AG04450 (cell line): Measurements from ENCODE around the gene FILIP1L. TPM values are rescaled to one million over a fixed set of nuclear protein-coding genes. Genes with fewer than 3 reads are reported as not detected.

Experiments used
- CTCF ChIA-PET: fragments of 300-600, 350-600 bp; formaldehyde crosslinking; extraction: SDS; loops from one replicate; lab custom pipeline; 2022; ENCODE audit warnings: antibody characterized with exemption, inconsistent platforms; lab: Charles Lee
- POLR2A ChIA-PET: fragments of 350-600 bp; formaldehyde crosslinking; extraction: SDS; loops from one replicate; lab custom pipeline; 2021; ENCODE audit warnings: antibody characterized with exemption, inconsistent platforms; lab: Yijun Ruan, JAX
- DNase-seq: peaks from one replicate; pipeline ENCODE4 v3.0.0-alpha.2; 2011; ENCODE audit warnings: low read depth, low spot score
- H3K27ac ChIP-seq: one replicate; pipeline ENCODE4 v1.5.1; 2012; ENCODE audit warnings: low read depth, low read length, control low read depth
- H3K27me3 ChIP-seq: one replicate; pipeline ENCODE4 v1.6.0; 2012; ENCODE audit warnings: low read length; ENCODE audit not compliant: control insufficient read depth, insufficient read depth
- H3K4me3 ChIP-seq: 2 replicates; pipeline ENCODE4 v1.5.1; 2011; ENCODE audit warnings: mild to moderate bottlenecking, low read depth, low read length, control low read depth
- H3K9me3 ChIP-seq: 2 replicates; pipeline ENCODE4 v1.5.1; 2012; ENCODE audit warnings: low read length; ENCODE audit not compliant: control insufficient read depth, insufficient read depth
- polyA plus RNA-seq: library from polyadenylated mRNA; depleted of rRNA; stranded (reverse); fragments of >200 nt; gene quantifications from 2 replicates; pipeline ENCODE4 v1.2.3, GENCODE V29; 2011
- TF ChIP-seq, protein P1 (sequence below): IDR thresholded peaks from 2 replicates; pipeline ENCODE4 v1.5.1; 2011; ENCODE audit warnings: low read depth, low read length, control low read depth, inconsistent platforms

The FILIP1L gene
- polyA plus RNA-seq, 1 experiment, result 75.5 TPM

GRCh38 chr3:99955773-99956562, 158.3 kb downstream of the FILIP1L start:
- H3K4me3 ChIP-seq, result no peak overlapping the region
- no peaks in the 10 kb centered on the region for H3K9me3 ChIP-seq
- TF ChIP-seq, protein P1, sequence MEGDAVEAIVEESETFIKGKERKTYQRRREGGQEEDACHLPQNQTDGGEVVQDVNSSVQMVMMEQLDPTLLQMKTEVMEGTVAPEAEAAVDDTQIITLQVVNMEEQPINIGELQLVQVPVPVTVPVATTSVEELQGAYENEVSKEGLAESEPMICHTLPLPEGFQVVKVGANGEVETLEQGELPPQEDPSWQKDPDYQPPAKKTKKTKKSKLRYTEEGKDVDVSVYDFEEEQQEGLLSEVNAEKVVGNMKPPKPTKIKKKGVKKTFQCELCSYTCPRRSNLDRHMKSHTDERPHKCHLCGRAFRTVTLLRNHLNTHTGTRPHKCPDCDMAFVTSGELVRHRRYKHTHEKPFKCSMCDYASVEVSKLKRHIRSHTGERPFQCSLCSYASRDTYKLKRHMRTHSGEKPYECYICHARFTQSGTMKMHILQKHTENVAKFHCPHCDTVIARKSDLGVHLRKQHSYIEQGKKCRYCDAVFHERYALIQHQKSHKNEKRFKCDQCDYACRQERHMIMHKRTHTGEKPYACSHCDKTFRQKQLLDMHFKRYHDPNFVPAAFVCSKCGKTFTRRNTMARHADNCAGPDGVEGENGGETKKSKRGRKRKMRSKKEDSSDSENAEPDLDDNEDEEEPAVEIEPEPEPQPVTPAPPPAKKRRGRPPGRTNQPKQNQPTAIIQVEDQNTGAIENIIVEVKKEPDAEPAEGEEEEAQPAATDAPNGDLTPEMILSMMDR, result no peak
- CTCF ChIA-PET, result no interaction called here
- DNase-seq, result no peak
- H3K27me3 ChIP-seq, result no peaks in the 10 kb centered on the region
- POLR2A ChIA-PET, result no interaction called here
- H3K27ac ChIP-seq, result no peak overlapping the region

DNA sequence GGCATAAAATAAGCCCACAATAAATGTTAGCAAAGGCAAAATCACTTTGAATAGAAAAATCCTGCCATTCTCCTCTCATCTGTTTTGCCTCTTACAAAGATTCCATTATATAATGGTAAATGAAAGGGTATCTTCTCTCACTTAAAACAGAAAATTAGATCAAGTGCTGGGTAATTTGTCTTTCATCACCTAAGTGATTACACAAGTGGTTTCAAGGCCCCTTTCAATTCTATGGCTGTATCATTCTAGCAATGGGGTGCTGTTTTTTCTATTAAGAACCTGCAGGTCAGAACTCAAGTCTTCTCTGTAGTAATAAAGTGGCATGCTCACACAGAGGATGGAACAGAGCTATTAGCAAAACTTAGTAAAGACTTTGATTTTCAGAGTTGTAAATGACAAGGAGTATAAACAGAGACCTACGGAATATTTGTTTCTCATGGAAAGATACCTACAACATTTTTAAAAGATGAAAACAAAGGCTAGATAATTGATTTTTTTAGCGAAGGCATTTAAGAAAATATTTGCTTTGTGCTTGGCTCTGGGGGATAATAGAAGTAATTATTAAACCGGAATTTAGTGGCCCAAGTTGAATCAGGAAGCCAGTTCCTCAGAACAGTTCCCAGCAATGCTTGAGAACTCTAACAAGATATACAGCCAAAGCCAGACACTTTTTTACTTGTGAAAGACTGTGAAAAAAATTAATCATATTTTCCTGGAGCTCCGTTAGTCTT, 159.2 kb downstream of the FILIP1L start:
- no peak for DNase-seq
- no peaks in the 10 kb centered on the region for H3K27me3 ChIP-seq
- no peaks in the 10 kb centered on the region for H3K9me3 ChIP-seq
- no peak overlapping the region for H3K27ac ChIP-seq
- no peak overlapping the region for H3K4me3 ChIP-seq
- POLR2A ChIA-PET, result no interaction called here
- TF ChIP-seq, protein P1, result no peak
- CTCF ChIA-PET, result no interaction called here

DNA sequence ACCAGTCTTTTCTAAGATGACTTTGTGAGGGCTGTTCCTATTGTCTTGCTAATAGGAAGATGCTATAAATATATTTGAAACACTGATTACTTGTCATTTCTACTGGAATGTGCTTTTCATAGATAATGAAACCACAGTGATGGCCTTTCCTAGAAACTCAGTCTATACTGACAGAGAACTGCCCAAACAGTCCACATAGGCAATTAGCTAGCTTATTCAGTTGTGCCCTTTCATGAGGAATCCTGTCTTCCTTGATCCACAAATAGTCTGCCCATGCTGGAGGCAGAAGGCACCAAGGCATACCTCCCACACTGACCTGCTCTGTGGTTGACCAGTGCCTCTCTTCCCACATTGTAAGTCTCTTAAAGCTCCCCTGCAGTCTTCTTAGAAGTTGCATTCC, 160.7 kb downstream of the FILIP1L start:
- Histone ChIP-seq H3K27me3 (no peaks in the 10 kb centered on the region), H3K27ac (no peak overlapping the region), H3K9me3 (no peaks in the 10 kb centered on the region), H3K4me3 (no peak overlapping the region)
- TF ChIP-seq, protein P1, result no peak
- POLR2A ChIA-PET, result interaction anchor here (0.6 kb wide), 1 partner anchor 72 kb away, joined by 4 read pairs; no protein-coding TSS in a partner anchor
- no peak for DNase-seq
- CTCF ChIA-PET, result interaction anchor here (2.1 kb wide), 1 partner anchor 300 kb away, joined by 6 read pairs; no protein-coding TSS in a partner anchor

DNA sequence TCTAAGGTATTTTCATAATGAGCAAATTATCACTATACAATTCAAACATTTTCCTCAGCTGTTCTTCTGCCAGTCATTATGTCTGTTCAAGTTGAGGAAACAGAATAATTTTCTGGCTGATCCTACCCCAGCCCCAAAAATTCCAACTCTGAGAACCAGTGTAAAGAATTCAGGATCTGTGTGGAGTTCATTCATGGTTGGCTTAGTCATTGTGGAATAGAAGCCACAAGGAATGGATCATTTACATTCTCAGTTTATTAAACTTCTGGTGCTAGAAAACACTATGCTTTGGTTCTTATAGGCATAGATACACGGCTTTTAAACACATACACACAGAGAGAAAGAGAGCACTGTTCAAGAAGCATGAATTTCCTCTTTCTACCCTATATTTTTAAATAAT, 162.0 kb downstream of the FILIP1L start:
- ChIA-PET POLR2A (interaction anchor here (1.1 kb wide), 1 partner anchor 112 kb away, joined by 4 read pairs; no protein-coding TSS in a partner anchor), CTCF (interaction anchor here (2.1 kb wide), 1 partner anchor 302 kb away, joined by 6 read pairs; no protein-coding TSS in a partner anchor)
- Histone ChIP-seq H3K27me3 (no peaks in the 10 kb centered on the region), H3K4me3 (no peak overlapping the region), H3K9me3 (no peaks in the 10 kb centered on the region), H3K27ac (peak overlapping the region; percentile 35)
- TF ChIP-seq, protein P1, result no peak
- DNase-seq, result peak; percentile 59
